Nephron progenitor cell (in vitro differentiated cells): ENCODE measurements around the gene CHST14.

ENCODE experiments used
- DNase-seq: peaks from one replicate; pipeline ENCODE4 v3.0.0; 2021
- H3K27ac Mint-ChIP-seq: 2 replicates; pipeline ENCODE4 v1.8.0; 2021; ENCODE audit warnings: mild to moderate bottlenecking, moderate library complexity, mixed read lengths
- H3K27me3 Mint-ChIP-seq: 2 replicates; pipeline ENCODE4 v1.8.0; 2021; ENCODE audit warnings: mild to moderate bottlenecking, low read depth, mixed read lengths; ENCODE audit not compliant: poor library complexity
- H3K36me3 Mint-ChIP-seq: 2 replicates; pipeline ENCODE4 v1.8.0; 2021; ENCODE audit warnings: low read depth, mixed read lengths
- H3K4me1 Mint-ChIP-seq: 2 replicates; pipeline ENCODE4 v1.8.0; 2021; ENCODE audit warnings: mixed read lengths
- H3K4me3 Mint-ChIP-seq: 2 replicates; pipeline ENCODE4 v1.8.0; 2021; ENCODE audit warnings: mild to moderate bottlenecking, moderate library complexity, mixed read lengths
- H3K9me3 Mint-ChIP-seq: 2 replicates; pipeline ENCODE4 v1.8.0; 2021; ENCODE audit warnings: mild to moderate bottlenecking, moderate library complexity, mixed read lengths
- CTCF ChIP-seq: fragments of 200-600 bp; sonication (generic); IDR thresholded peaks from 2 replicates; pipeline ENCODE4 v1.5.0; 2021; ENCODE audit warnings: antibody characterized with exemption

Gene CHST14

DNA sequence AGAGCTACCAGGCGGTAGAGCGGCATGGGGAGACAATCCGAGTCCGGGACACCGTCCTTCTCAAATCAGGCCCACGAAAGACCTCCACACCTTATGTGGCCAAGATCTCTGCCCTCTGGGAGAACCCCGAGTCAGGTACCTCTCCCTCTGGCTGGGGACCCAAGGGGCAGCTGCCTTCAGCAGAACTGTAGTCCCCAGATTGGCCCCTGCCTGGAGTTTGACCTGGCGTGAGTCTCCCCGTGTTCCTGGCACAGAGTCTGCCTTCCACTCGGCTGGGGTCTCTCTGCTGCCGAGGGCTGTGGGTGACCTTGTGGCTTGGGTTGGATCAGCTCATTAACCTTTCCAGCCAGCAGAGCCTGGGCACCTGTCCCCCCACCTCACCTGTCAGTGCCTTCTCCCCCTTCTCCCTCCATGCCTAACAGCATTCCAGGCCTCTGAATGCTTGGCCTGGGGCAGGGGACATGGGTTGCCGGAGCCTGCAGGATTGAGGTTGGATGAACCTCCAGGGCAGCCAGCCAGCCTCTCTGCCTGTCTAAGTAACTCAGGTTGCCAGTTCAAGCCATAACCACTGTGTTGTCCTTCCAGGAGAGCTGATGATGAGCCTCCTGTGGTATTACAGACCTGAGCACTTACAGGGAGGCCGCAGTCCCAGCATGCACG, 6.8 kb upstream of the CHST14 start:
- no peak for TF ChIP-seq CTCF
- Mint-ChIP-seq H3K4me3 (no peak overlapping the region), H3K36me3 (peaks cover 5% of the 10 kb centered on the region), H3K27me3 (no peaks in the 10 kb centered on the region), H3K4me1 (no peaks in the 10 kb centered on the region), H3K9me3 (no peaks in the 10 kb centered on the region), H3K27ac (no peak overlapping the region)
- no peak for DNase-seq

- no peak for DNase-seq
- Mint-ChIP-seq H3K27ac (no peak overlapping the region), H3K36me3 (peaks cover 5% of the 10 kb centered on the region), H3K9me3 (no peaks in the 10 kb centered on the region), H3K4me3 (no peak overlapping the region), H3K4me1 (peaks cover 6% of the 10 kb centered on the region), H3K27me3 (no peaks in the 10 kb centered on the region)
- TF ChIP-seq CTCF, result no peak
Measured at GRCh38 chr15:40464595-40465185, 6.1 kb upstream of the CHST14 start.

DNA sequence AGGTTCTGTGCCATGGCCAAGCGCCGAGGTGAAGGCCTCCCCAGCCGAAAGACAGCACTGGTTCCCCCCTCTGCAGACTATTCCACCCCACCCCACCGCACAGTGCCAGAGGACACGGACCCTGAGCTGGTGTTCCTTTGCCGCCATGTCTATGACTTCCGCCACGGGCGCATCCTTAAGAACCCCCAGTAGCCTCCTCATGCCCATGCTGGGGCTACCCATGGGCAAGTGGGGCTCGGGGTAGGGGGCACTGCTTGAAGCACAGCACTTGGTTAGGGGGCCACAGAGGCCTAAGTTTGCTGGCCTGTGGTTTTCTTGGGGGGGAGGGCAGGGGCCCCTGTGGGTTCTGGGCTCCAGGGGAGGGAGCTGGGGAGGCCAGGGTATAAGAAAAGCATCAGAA, 4.8 kb upstream of the CHST14 start:
- no peak for TF ChIP-seq CTCF
- no peak for DNase-seq
- no peak overlapping the region for H3K27ac Mint-ChIP-seq
- H3K4me1 Mint-ChIP-seq, result peaks cover 15% of the 10 kb centered on the region
- no peak overlapping the region for H3K4me3 Mint-ChIP-seq
- no peaks in the 10 kb centered on the region for H3K27me3 Mint-ChIP-seq
- H3K36me3 Mint-ChIP-seq, result peaks cover 5% of the 10 kb centered on the region
- H3K9me3 Mint-ChIP-seq, result no peaks in the 10 kb centered on the region

GRCh38 chr15:40466426-40467260, 4.1 kb upstream of the CHST14 start:
- H3K27ac Mint-ChIP-seq, result no peak overlapping the region
- H3K4me1 Mint-ChIP-seq, result peaks cover 18% of the 10 kb centered on the region
- TF ChIP-seq CTCF, result no peak
- peaks cover 5% of the 10 kb centered on the region for H3K36me3 Mint-ChIP-seq
- no peak overlapping the region for H3K4me3 Mint-ChIP-seq
- no peak for DNase-seq
- no peaks in the 10 kb centered on the region for H3K9me3 Mint-ChIP-seq
- H3K27me3 Mint-ChIP-seq, result no peaks in the 10 kb centered on the region

- Mint-ChIP-seq H3K4me1 (peaks cover 24% of the 10 kb centered on the region), H3K27me3 (no peaks in the 10 kb centered on the region), H3K27ac (no peak overlapping the region), H3K4me3 (no peak overlapping the region), H3K36me3 (peaks cover 5% of the 10 kb centered on the region), H3K9me3 (no peaks in the 10 kb centered on the region)
- no peak for DNase-seq
- TF ChIP-seq CTCF, result no peak
Measured at GRCh38 chr15:40467261-40467615, 3.5 kb upstream of the CHST14 start.
